GM18499 (cell line): ENCODE measurements around the gene ZNF532.
"Not testable (repeated sequence)": the region's sequence is repeated elsewhere in the genome, so short reads cannot be mapped to it uniquely, and the experiment has no call there.

ENCODE experiments used
- ATAC-seq: cut with Tn5 transposase; IDR thresholded peaks from one replicate; pipeline ENCODE4 v1.9.1; 2021; ENCODE audit warnings: moderate number of reproducible peaks; ENCODE audit not compliant: insufficient read depth, unreplicated experiment

Gene ZNF532, protein sequence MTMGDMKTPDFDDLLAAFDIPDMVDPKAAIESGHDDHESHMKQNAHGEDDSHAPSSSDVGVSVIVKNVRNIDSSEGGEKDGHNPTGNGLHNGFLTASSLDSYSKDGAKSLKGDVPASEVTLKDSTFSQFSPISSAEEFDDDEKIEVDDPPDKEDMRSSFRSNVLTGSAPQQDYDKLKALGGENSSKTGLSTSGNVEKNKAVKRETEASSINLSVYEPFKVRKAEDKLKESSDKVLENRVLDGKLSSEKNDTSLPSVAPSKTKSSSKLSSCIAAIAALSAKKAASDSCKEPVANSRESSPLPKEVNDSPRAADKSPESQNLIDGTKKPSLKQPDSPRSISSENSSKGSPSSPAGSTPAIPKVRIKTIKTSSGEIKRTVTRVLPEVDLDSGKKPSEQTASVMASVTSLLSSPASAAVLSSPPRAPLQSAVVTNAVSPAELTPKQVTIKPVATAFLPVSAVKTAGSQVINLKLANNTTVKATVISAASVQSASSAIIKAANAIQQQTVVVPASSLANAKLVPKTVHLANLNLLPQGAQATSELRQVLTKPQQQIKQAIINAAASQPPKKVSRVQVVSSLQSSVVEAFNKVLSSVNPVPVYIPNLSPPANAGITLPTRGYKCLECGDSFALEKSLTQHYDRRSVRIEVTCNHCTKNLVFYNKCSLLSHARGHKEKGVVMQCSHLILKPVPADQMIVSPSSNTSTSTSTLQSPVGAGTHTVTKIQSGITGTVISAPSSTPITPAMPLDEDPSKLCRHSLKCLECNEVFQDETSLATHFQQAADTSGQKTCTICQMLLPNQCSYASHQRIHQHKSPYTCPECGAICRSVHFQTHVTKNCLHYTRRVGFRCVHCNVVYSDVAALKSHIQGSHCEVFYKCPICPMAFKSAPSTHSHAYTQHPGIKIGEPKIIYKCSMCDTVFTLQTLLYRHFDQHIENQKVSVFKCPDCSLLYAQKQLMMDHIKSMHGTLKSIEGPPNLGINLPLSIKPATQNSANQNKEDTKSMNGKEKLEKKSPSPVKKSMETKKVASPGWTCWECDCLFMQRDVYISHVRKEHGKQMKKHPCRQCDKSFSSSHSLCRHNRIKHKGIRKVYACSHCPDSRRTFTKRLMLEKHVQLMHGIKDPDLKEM (N-terminal part only)

GRCh38 chr18:58864146-58865032, at the start of gene ZNF532:
Gene ZNF532, plus strand, starts transcription at chr18:58864877. CDS start in a region left out here.
- ATAC-seq = no peak

DNA sequence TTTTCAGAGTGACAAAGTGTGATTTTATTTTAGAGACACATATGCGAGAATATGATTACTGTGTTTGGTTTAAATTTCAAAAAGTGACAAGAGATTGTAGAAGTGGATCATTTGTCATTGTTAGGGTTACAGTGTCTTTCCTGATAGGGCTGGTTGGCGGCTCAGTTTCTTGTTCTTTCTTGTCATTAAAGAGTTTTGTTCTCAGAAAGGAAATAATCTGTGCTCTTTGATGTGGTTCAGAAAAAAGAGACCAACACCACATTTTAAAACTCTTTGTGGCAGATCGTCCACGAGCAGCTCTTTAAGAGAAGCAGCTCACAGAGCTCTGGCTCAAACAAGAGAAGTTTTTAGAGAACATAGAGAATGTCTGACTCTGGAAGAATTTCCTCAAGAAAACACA, 45.6 kb upstream of the ZNF532 start:
- ATAC-seq = no peak

- no peak for ATAC-seq
Measured at GRCh38 chr18:58820251-58820650, 44.4 kb upstream of the ZNF532 start.

GRCh38 chr18:58822944-58823343, 41.7 kb upstream of the ZNF532 start:
- no peak for ATAC-seq

- ATAC-seq = no peak
Measured at GRCh38 chr18:58823412-58823811, 41.3 kb upstream of the ZNF532 start.

DNA sequence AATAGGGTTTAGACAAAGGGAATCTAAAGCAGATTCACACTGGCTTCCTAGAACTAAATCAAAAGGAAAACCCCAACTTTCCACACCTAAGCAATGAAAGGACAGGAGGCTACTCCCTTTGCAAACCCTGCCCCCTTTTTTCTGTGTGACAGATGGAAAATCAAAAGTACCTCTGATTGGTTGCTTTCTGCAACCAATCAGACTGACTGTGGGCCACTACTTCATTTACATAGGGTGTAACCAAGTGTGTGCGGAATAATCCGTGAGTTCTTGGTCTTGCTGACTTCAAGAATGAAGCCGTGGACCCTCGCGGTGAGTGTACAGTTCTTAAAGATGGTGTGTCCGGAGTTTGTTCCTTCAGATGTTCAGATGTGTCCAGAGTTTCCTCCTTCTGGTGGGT, 37.8 kb upstream of the ZNF532 start:
- not testable (repeated sequence) for ATAC-seq

DNA sequence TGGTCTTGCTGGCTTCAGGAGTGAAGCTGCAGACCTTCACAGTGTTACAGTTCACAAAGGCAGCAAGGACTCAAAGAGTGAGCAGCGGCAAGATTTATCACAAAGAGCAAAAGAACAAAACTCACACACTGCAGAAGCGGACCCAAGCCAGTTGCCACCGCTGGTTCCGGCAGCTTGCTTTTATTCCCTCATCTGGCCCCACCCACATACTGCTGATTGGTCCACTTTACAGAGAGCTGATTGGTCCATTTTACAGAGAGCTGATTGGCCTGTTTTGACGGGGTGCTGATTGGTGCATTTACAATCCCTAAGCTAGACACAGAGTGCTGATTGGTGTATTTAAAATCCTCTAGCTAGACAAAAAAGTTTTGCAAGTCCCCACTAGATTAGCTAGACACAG, 37.2 kb upstream of the ZNF532 start:
- ATAC-seq = no peak

GRCh38 chr18:58827886-58828285, 36.8 kb upstream of the ZNF532 start:
- ATAC-seq = no peak

DNA sequence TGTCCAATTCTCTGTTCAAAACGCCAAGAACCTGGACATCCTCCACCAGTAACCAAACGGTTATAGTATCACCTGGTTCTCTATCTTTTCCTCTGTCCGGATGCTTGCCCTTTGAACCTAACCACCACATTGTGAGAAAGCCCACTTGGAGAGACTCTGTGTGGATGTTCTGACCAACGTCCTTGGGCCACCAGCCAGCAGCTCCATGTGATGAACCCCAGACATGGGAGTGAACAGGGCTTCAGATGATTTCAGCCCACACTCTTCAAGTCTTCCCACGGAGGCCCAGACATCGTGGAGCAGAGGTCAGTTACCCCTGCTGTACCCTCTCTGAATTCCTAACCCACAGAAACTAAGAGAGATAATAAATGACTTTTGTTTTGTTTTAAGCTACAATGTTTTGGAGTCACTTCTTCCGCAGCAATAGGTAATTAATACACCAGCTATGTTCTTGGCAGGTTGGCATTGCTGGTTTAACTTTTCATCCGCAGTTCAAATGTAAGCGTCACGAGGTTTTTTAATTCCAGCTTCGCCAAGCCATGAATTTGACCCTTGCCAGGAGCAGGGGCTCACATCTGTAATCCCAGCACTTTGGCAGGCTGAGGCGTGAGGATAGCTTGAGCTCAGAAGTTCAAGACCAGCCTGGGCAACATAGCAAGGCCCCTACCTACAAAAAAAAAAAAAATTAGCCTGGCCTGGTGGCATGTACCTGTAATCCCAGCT, 36.1 kb upstream of the ZNF532 start:
- ATAC-seq = no peak

GRCh38 chr18:58829263-58829662, 35.4 kb upstream of the ZNF532 start:
- ATAC-seq = no peak

GRCh38 chr18:58829886-58830285, 34.8 kb upstream of the ZNF532 start:
- ATAC-seq = not testable (repeated sequence)

GRCh38 chr18:58831606-58832005, 33.1 kb upstream of the ZNF532 start:
- no peak for ATAC-seq

DNA sequence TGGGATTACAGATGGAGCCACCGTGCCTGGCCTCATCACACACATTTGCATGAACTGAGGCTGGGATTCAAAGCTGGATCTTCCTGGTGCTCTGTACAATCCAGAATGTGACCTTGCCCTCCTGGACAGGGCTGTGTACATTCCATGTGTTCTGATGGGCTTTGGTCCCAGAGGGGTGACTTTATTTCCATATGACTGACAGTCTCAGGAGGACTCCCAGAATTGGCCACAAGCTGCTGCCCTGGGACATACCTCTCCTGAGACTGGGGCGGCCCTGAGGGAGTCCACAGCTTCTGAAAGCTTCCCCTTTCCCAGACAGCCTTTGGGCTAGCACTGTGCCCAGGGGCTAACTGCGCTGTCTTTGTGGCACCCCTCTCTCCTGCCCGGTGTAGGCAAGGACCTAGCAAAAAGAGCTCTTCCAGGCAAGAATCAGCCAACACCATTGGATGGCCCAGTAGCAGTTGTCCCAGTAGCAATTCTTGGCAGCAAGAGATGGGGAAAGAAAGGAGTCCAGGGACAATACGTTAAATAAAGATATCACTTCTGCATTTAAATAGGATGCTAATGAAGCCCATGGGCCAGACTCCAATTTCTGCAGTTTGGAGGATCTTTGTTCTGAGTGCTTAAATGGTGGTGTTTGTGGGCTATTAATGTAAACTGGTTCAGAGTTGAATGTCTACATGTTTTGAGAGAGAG, 26.4 kb upstream of the ZNF532 start:
- no peak for ATAC-seq

GRCh38 chr18:58838946-58839345, 25.7 kb upstream of the ZNF532 start:
- no peak for ATAC-seq

DNA sequence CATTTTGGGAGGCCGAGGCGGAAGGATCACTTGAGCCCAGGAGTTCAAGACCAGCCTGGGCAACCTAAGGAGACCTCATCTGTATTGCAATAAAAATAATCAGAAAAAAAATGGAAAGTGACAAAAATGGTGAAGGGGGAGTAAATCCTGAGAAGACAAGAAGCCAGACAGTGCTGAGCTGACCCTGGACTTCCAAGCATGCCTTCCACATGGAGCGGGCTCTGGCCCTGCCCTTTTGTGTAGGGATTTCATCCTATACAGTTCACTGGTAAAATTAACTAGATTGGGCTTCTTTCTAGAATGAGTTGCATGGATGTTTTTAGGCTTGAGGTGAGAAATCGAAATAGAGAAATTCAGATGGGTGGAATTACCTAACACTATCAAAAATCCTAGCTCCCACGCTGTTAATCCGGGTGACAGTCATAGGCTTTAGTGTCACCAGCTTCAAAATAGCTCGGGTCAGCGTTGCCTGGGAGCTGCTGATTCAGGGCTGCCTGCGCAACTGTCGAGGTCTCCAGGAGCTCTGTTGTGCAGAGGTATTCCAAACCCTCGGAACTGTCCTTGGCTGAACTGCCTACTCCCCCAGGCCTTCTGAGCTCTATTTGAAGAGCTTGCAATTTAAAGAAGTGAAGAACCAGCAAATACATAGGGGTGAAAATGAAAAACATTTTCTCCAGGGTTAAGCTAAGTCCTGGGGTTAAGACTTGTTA, 21.5 kb upstream of the ZNF532 start:
- no peak for ATAC-seq

DNA sequence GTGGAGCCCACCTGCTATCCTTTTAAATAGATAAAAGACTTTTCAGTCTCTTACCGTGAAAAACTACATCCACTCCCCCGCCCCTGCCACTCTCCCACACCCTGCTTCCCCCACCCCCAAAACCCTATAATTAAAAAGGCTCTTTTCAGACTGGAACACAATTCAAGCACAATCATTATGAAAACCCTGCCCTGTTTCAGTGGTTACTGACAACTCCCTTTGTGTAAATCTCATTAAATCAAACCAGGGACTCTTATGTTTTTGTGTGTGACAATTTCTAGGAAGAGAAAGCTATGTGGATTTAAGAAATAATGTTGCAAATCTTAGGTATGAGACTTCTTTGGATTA, 21.0 kb upstream of the ZNF532 start:
- no peak for ATAC-seq

- ATAC-seq = no peak
Measured at GRCh38 chr18:58844871-58845270, 19.8 kb upstream of the ZNF532 start.
